Islet precursor cell (in vitro differentiated cells): ENCODE data around the gene NTM.

Experiments used
- DNase-seq: peaks from one replicate; pipeline ENCODE4 v3.0.0-alpha.2; 2018

NTM gene

DNA sequence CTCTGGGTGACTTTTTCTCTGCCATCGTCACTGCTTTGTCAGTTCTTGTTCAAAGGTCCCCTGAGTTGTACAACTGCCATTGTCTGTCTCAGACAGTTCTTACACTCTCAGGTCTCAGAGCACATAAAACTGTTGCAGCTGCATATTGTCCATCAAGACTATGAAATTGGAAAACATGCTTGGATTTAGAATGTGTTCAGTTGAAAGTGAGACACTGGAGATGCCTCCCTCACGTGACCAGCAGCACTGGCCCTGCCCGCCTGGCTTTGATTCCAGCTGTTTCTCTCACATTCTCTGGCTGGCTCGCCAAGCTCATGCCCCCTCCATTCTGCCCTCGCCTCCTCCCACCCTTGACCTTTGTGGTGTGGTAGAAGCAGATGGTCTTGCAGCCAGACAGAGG is 244.2 kb downstream of the NTM start:
- DNase-seq, result peak; percentile 40

- DNase-seq, result peak; percentile 64
Measured at GRCh38 chr11:131615611-131616010, 245.2 kb downstream of the NTM start.

DNA sequence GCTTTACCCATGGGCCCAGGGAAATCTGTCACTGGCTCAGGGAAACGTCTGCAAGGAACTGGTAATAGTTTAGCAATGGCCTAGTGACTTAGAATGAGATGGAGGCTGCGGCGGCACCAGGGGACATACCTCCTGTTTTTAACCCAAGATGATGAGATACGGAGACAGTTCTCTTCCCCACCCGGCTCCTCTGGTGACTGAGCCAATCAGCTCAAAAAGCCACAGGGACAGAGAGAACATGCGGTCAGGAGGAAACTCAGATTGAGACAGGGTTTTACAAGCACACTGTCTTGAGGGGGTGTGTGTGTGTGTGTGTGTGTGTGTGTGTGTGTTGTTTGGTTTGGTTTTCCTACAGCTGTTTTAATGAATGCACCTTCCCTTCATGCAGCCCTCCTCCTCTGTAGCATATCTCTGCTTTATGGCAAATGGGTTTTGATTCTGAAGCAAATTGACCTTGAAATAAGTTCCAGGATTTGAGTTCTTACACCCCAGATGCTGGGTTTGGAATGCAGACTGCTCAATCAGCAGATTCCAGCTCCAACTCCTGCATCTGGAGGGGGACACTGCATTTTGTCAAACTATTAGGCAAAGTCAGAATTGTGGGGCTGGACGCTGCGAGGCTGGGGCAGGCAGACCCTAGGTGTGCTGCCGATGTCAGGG is 246.2 kb downstream of the NTM start:
- DNase-seq, result peak; percentile 60

- no peak for DNase-seq
Measured at GRCh38 chr11:131618201-131618600, 247.8 kb downstream of the NTM start.

- DNase-seq, result no peak
Measured at GRCh38 chr11:131622193-131622592, 251.8 kb downstream of the NTM start.

DNA sequence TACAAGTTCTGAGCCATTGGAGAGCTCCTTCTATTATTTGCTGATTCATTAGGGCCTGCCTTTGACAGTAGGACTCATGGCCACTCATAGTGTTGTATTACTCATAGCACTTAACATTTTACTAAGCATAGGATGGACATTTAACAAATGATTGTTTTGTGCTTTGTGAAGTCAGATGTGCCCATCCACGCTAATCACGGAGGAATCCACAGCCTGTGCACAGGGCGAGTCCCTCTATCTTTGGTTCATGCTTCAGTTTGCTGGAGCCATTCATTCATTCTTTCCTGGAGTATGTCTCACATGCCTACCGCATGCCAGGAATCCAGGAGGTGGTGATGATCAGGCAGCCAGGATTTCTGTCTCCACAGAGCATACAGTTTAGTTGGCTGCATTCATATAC is 254.1 kb downstream of the NTM start:
- DNase-seq, result no peak

DNA sequence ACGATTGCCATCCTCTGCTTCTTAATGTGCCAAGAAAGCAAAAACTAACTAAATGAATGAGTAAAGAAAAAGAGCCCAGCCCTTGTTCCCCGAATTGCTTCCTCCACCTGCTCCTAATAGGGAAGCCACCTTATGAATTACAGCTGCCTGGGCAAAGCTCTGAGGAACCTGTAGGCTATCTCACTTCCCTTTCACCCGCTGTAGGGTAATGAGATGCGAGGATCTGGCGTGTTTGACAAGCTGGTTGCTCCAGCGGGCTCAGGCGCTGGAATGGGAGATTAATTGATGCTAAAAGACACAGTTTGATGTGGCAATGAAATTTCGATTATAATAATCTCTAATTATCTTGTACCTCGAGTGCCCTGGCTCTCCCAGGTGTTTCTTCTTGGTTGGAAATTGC is 256.4 kb downstream of the NTM start:
- DNase-seq, result no peak

DNA sequence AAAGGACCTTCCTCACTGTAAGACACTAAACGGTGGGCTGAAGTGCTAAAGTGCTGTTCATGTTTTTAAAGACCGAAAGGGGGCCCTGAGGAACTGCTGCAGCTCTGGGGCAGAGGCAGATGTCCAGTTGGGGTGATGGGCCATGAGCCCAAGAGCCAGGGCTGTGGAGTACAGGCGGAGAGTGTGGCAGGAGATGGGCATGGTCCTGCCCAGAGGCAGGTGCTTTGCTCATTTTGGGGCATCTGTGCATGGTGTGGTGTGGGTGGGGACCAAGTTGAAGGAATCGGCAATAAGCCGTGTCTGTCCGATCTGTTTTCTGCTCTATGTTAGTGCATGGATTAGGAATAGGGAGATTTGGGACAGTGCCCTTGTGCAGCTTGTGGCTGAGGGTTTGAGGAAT is 258.3 kb downstream of the NTM start:
- DNase-seq, result no peak

- DNase-seq, result no peak
Measured at GRCh38 chr11:131629925-131630540, 259.6 kb downstream of the NTM start.

DNA sequence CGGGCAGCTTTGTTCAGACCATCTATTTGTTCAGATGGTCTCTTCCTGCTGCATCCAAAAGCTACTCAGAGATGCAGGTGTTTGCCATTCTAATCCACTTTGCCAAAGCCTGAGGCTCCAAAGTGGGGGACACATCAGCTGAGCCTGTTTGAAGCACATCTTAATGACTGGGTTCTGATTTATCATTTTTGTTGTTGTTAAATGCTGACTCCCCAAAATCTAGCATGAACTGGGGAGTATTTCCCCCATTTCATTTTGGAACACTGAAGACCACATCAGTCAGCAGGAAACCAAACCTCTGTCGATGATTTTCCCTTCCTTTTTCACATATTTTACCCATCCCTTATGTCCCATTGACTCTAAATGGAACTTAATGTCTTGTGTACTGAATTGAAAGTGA is 262.6 kb downstream of the NTM start:
- DNase-seq, result no peak

DNA sequence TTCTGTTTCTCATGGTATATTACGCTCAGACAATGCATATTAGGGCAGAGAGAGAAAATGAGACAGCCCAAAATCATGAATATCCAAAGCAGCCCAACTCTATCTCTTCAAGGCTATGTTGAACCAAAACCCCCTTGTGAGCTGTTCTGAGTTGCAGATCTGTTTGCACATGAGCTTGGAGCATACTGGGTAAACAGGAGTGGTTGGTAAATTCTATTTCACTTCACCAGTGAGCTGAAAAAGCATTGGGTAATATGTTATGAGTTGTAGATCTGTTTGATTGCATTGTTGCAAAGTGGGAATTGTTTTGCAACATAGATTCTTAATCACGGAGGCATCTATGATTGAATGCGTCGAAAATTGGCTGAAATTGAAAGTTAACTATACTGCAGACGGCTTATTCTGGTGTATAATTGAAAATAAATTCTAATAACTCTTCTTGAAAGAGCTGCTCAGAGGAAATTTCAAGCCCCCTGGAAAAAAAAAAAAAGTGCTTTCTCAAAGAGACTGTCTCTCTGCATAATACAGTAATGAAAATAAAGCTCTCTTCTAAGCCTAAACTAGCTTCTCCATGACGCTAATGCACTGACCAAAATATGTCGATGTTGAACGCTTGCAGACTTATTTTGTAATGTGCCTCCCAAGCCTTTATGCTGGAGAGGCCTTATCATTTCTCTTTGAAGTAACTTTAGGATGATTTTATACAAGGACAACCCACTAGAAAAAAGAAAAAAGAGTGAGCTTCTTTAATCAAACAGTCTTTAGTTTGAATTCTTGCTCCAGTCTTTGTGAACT is 263.7 kb downstream of the NTM start:
- no peak for DNase-seq

DNA sequence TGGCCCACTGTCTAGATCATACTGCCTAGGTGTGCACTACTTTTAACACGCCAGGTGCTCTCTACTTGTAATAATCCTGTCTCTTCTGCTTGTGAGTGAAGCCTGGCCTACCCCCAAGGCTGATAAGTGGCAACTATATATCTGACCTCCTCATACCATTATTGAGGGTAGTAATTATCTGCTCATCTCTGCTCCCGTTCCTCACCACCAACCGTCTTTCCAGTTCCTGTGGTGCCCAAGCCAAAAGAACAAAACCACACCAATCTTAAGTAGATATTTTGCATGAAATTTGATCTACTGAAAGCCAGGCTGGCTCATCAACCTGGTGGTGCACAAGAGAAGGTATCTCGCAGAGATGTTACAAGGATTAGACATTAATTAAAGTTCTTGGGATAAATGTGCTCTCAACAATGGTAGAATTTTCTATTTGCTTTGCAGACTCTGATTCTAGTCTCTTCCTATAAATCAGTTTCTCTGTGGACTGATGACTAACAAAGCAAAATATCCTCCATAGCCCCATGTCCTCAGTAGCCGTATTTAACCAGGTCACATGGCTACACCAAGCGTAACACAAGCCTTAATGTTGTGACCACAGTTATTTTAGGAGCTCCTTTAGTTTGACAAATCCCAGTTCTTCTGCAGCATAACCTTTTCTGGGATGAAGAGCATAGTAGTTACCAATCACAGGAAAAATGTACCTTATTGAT is 267.2 kb downstream of the NTM start:
- DNase-seq, result no peak

DNA sequence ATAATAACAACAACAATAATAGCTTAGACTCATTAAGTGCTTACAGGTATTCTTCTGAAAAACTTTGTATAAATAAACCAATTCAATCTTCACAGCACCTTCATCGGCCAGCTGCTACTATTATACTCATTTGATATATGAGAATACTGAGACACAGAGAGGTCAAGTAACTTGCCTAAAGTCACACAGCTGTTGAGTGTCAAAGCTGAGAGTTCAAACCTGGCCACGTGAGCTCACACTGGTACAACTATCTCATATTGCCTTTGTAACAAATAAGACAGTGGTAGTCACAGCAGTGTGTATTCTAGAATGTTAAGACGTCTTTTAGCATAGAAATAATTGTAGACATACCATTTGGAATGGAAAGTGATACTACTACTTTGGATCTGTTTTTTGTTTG is 268.5 kb downstream of the NTM start:
- no peak for DNase-seq

DNA sequence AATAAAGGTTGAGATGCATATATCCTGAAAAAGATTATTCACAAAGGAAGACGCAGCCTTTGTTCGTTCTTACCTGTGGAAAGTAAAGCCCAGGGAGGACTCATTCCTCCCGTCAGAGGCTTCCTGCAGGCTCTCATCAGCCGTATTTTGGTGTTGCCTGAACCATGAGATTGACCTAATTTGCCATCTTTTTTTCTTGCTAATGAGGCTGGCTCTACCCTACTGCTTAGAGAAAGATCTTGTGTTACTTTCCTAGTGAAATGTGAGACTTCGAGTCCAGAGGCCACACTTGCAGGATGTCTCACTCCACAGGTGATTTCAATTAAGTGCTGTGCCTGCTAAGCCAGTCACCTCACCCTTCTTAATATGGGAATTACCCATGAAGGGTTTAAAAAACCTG is 269.9 kb downstream of the NTM start:
- DNase-seq, result no peak

DNA sequence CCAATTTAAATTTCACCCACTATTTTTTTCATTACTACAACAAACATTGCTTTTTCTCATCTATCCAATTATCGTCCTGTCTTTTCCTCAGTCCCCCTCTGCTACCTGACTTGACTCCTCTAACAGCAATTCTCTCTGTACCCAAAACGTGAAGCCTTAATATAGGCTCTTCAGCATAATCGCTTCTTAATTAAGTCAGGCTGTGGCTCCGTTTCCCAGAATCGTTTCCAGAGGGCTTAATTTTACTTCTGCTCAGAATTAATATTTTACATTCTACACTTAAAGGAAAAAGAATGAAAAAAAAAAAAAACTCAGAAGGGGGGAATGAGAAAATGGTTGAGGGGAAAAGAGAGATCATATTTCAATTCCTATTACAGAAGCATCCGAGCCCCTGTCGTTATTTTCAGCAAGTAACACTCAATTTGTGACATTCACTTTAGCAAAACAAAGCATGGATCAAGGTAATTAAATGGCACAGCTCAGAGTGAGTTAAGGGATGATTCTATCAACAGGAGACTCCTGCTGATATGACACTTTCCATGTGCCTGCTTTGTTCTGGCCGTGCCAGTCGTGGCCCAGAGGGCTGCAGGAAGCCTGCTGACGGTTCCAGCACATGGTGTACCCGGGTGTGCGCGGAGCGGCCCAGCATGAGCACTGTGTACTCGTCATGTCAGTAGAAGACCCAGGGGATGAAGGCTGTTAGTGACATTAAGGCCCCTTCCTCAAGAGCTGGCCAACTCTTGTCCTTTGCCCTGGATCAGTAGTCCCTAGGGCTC is 272.5 kb downstream of the NTM start:
- no peak for DNase-seq

DNA sequence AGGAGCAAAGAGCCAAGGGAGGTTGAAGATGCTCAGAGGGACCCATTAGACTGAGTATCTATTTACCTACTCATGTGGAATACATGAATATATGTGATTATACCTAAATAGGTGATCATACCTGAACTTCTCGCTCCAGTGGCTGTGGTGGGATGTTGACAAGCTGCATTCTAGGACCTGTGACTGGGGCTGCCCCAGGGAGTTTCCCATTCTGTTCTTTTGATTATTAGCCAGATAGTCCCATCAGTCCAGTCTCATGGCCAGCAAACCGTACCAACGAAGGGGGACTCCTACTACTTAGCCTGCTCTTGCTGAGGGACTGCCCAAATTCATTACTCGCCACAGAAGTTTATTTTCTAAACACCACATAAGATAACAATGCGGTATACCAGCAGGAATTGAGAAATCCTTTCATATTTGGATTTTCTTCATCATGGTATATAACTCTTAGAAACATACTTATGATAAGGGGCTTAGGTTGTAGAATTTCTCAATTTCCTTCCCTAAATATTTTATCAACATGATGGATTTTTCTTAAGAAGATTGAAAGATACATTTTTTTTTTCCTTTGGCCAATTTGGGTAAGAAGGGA is 273.9 kb downstream of the NTM start:
- DNase-seq, result no peak

- peak; percentile 44 for DNase-seq
Measured at GRCh38 chr11:131645237-131645636, 274.8 kb downstream of the NTM start.

DNA sequence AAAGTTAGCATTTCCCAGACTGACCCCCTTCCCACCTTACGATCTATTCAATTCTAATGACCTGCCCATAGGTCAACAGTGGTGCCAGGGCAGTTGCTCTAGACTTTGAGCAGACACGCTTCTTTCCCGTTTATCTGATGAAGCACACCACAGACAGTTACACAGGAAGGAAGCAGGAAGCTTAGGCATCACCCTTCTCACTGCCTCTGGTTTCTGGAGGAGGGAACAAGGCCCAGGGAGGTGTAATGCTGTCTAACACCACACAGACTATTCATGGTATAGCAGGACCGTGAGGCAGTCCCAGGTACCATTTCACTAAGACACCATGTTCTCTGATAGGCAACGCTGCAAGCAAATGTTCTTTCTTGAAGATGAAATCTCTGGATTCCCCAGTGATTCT is 279.4 kb downstream of the NTM start:
- no peak for DNase-seq

- DNase-seq, result no peak
Measured at GRCh38 chr11:131652231-131652630, 281.8 kb downstream of the NTM start.

DNA sequence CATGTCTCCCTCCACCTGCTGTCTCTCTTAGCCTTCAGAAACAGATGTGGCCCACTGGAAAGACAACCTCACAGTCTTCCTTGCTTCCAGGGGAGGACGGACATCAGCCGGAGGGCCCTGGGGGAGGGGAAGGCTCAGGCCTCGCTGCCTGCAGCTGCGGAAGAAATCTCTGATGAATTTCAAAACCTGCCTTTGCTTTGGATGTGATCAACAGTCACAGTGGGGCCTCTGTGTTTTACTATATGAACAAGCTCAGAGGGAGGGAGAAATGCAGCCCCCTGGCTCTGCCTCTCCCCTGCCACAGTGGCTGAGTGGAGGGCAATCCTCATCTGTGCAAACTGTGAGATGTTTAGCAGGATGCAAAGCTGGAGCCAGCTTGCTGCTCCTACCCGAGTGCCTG is 282.8 kb downstream of the NTM start:
- no peak for DNase-seq

- no peak for DNase-seq
Measured at GRCh38 chr11:131654849-131655248, 284.4 kb downstream of the NTM start.

DNA sequence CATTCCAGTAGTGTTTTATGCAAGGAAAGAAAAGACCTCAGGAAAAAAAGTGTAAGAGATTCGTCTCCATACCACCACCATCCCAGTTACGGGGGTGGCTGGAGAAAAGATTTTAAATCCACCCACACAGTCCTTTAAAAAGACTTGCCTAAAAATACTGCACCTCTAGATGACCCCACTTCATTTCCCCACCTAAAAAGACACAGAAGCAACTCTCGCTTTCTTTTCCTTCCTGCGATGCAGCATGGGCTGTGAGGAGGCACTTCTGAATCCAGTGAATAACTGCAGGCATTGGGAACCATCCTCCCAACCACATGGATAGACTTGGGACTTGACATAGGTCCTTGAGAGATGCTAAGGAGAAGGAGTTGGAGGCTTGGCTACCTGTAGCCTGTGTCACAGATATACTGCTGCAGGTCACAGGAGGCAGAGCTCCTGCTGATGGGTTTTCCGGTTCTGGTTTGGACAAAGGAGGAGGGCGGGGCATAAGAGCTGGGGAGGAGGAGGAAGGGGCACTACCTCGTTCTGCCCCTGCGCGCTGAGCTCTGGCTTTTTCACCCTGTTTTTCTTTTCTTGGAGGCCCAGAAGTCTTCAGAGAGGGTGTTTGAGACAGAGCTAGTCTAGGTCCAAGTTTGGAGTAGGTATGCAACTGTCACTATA is 285.9 kb downstream of the NTM start:
- DNase-seq, result no peak
